A673 (cell line): ENCODE data around the gene ARHGAP26. TPM values are rescaled to one million over a fixed set of nuclear protein-coding genes. Genes with fewer than 3 reads are reported as not detected.

ENCODE experiments used
- BruUV-seq: library from RNA; stranded (reverse); fragments of 400-500 nt; replicated peaks from 2 replicates; lab custom pipeline; 2021; lab: Mats Ljungman, UMichigan
- CTCF ChIA-PET: fragments of 300-600 bp; sonication (Branson Sonifier 250); formaldehyde crosslinking; loops from one replicate; lab custom pipeline; 2022; ENCODE audit warnings: antibody characterized with exemption; lab: Charles Lee
- POLR2A ChIA-PET: fragments of 300-600 bp; sonication (Branson Sonifier 250); formaldehyde crosslinking; loops from one replicate; lab custom pipeline; 2022; ENCODE audit warnings: antibody characterized with exemption; ENCODE audit not compliant: low non-redundant PET; lab: Charles Lee
- DNase-seq: peaks from one replicate; pipeline ENCODE4 v3.0.0-alpha.2; 2015; ENCODE audit warnings: low spot score
- H3K27ac ChIP-seq: fragments of 200-600 bp; sonication (generic); 2 replicates; pipeline ENCODE4 v1.5.1; 2016; ENCODE audit warnings: mixed run types, low read depth, mild to moderate bottlenecking, mixed read lengths, antibody characterized with exemption, low read length; ENCODE audit not compliant: poor library complexity, severe bottlenecking
- H3K27me3 ChIP-seq: fragments of 200-600 bp; sonication (generic); replicated peaks from 2 replicates; pipeline ENCODE4 v1.6.1; 2017; ENCODE audit warnings: mixed run types, low read depth, mild to moderate bottlenecking, mixed read lengths, antibody characterized with exemption, low read length; ENCODE audit not compliant: insufficient read depth, poor library complexity
- H3K36me3 ChIP-seq: fragments of 200-600 bp; sonication (generic); 2 replicates; pipeline ENCODE4 v1.6.1; 2016; ENCODE audit warnings: mixed run types, mild to moderate bottlenecking, mixed read lengths, antibody characterized with exemption, low read length; ENCODE audit not compliant: insufficient read depth, poor library complexity, severe bottlenecking
- H3K4me1 ChIP-seq: fragments of 200-600 bp; sonication (generic); 2 replicates; pipeline ENCODE4 v1.6.1; 2017; ENCODE audit warnings: mixed run types, mild to moderate bottlenecking, mixed read lengths, antibody characterized with exemption, low read length; ENCODE audit not compliant: insufficient read depth, poor library complexity, severe bottlenecking
- H3K4me3 ChIP-seq: fragments of 200-600 bp; sonication (generic); 2 replicates; pipeline ENCODE4 v1.5.1; 2016; ENCODE audit warnings: low read depth, mixed run types, mild to moderate bottlenecking, mixed read lengths, low read length; ENCODE audit not compliant: poor library complexity, severe bottlenecking
- H3K9me3 ChIP-seq: fragments of 200-600 bp; sonication (generic); 2 replicates; pipeline ENCODE4 v1.6.1; 2016; ENCODE audit warnings: mixed run types, low read depth, mild to moderate bottlenecking, mixed read lengths, antibody characterized with exemption, low read length; ENCODE audit not compliant: poor library complexity, severe bottlenecking
- CTCF ChIP-seq: fragments of 300-800, 200-600 bp; sonication (generic); conservative IDR thresholded peaks from 2 replicates; pipeline ENCODE4 v1.5.1; 2017; ENCODE audit warnings: low read depth, mild to moderate bottlenecking, antibody characterized with exemption, low read length, moderate library complexity, mixed read lengths
- EZH2 ChIP-seq: fragments of 200-600 bp; sonication (generic); IDR thresholded peaks from 2 replicates; pipeline ENCODE4 v1.6.1; 2017; ENCODE audit warnings: borderline replicate concordance, low read depth, mild to moderate bottlenecking, mixed read lengths, antibody characterized with exemption, low read length; ENCODE audit not compliant: poor library complexity, severe bottlenecking
- intact Hi-C: fragments of 100-400 bp; cut with micrococcal nuclease; formaldehyde crosslinking; loops from one replicate; pipeline ENCODE4 v1.10.0; 2022; ENCODE audit not compliant: unreplicated experiment
- total RNA-seq: library from RNA; stranded (reverse); gene quantifications from 2 replicates; pipeline ENCODE4 v1.2.3, GENCODE V29; 2021

ARHGAP26 gene
- total RNA-seq, 1 experiment from 2014 or later, result 25.5 TPM

- no peaks in the 10 kb centered on the region for H3K27me3 ChIP-seq
- no peaks in the 10 kb centered on the region for H3K36me3 ChIP-seq
- H3K4me1 ChIP-seq, result peaks cover 16% of the 10 kb centered on the region
- TF ChIP-seq CTCF, result no peak
- TF ChIP-seq EZH2, result no peak
- intact Hi-C loops, result no loop called here
- BruUV-seq, result no TSS peak
- DNase-seq, result peak; percentile 65
- no peak overlapping the region for H3K4me3 ChIP-seq
- H3K27ac ChIP-seq, result peak overlapping the region; percentile 85
- no peaks in the 10 kb centered on the region for H3K9me3 ChIP-seq
- CTCF ChIA-PET, result no interaction called here
- POLR2A ChIA-PET, result no interaction called here
Observed at GRCh38 chr5:142726188-142726731, 43.9 kb upstream of the ARHGAP26 start.

GRCh38 chr5:142727735-142728047 is 42.5 kb upstream of the ARHGAP26 start:
- ChIA-PET CTCF (interaction anchor here (0.9 kb wide), 1 partner anchor 72 kb away, joined by 3 read pairs; no protein-coding TSS in a partner anchor), POLR2A (no interaction called here)
- Histone ChIP-seq H3K4me1 (peaks cover 16% of the 10 kb centered on the region), H3K27me3 (no peaks in the 10 kb centered on the region), H3K9me3 (no peaks in the 10 kb centered on the region), H3K36me3 (no peaks in the 10 kb centered on the region), H3K27ac (no peak overlapping the region), H3K4me3 (no peak overlapping the region)
- no peak for DNase-seq
- intact Hi-C loops, result no loop called here
- no TSS peak for BruUV-seq
- TF ChIP-seq CTCF, result no peak
- no peak for TF ChIP-seq EZH2

GRCh38 chr5:142735323-142736246 is 34.6 kb upstream of the ARHGAP26 start:
- no peak for DNase-seq
- intact Hi-C loops, result no loop called here
- Histone ChIP-seq H3K4me1 (peaks cover 19% of the 10 kb centered on the region), H3K4me3 (no peak overlapping the region), H3K27ac (no peak overlapping the region), H3K9me3 (no peaks in the 10 kb centered on the region), H3K36me3 (no peaks in the 10 kb centered on the region), H3K27me3 (no peaks in the 10 kb centered on the region)
- no TSS peak for BruUV-seq
- ChIA-PET POLR2A (no interaction called here), CTCF (interaction anchor here (0.9 kb wide), 1 partner anchor 22 kb away, joined by 3 read pairs; no protein-coding TSS in a partner anchor)
- TF ChIP-seq CTCF (no peak), EZH2 (no peak)
